Fibroblast of skin of back (primary cell): ENCODE results near the gene AOPEP. TPM values are rescaled to one million over a fixed set of nuclear protein-coding genes. Genes with fewer than 3 reads are reported as not detected.
A peak's percentile ranks its signal among the peaks of the same experiment; 100 is the strongest.

Source experiments
- DNase-seq: peaks from one replicate; pipeline ENCODE4 v3.0.0-alpha.2; 2013
- polyA plus RNA-seq, 2 experiments: library from polyadenylated mRNA; unstranded; fragments of 120-200 nt; gene quantifications; one replicate each; pipeline ENCODE4 v1.2.1, GENCODE V29; 2013; ENCODE audit not compliant: insufficient read length in 2 of 2

The AOPEP gene
- 69.0 TPM for polyA plus RNA-seq (2013, experiment 1 of 2; ENCODE audit: insufficient read length)
- polyA plus RNA-seq (2013, experiment 2 of 2; ENCODE audit: insufficient read length): 111 TPM

- DNase-seq: peak; percentile 93
These were observed at the start of gene AOPEP for GRCh38 chr9:94726495-94727191. AOPEP (plus strand) TSS chr9:94726699; CDS start chr9:94759784, 33,085 bp downstream.

- no peak for DNase-seq
These were observed 48.6 kb upstream of the AOPEP start for GRCh38 chr9:94677929-94678328.

- DNase-seq: no peak
These were observed 46.9 kb upstream of the AOPEP start for GRCh38 chr9:94679587-94679986.

- DNase-seq: no peak
These were observed 46.5 kb upstream of the AOPEP start for GRCh38 chr9:94680020-94680419.

DNA sequence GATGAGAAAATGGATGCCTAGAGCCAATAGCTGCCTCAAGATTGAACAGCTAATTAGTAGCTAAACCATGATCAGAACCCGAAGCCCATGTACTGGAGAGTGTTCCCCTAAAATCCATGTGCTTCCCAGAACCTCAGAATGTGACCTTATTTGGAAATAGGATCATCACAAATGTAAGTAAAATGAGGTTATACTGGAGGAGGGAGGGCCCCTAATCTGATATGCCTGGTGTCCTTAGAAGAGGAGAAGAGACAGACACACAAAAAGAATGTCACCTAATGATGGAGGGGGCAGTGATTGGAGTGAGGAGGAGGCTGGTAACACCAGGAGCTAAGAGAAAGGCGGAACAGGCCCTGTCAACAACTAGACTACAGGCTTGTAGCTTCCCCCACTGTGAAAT lies 45.9 kb upstream of the AOPEP start:
- no peak for DNase-seq

GRCh38 chr9:94681508-94681907 lies 45.0 kb upstream of the AOPEP start:
- peak; percentile 84 for DNase-seq

DNA sequence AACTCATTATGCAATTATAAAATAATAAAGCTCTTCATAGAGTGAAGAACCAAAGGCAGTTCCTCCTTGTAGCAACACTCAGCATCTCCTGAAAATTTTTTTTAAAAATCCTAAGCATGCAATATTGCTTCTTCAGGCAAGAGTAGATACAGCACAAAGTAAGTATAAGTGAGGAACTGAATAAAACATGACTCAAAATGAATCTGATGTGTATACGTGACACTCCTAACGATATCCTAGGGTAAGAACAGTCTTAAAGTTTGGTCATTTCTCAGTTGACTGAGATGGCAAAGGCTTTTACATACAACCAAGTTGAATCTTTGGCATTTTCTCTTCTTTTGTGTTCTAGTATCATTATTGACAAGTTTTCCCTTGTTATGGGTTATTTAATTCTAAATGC lies 41.1 kb upstream of the AOPEP start:
- DNase-seq: no peak

GRCh38 chr9:94687451-94687850 lies 39.0 kb upstream of the AOPEP start:
- no peak for DNase-seq

GRCh38 chr9:94690344-94690743 lies 36.2 kb upstream of the AOPEP start:
- DNase-seq: no peak

GRCh38 chr9:94692601-94693000 lies 33.9 kb upstream of the AOPEP start:
- DNase-seq: no peak

DNA sequence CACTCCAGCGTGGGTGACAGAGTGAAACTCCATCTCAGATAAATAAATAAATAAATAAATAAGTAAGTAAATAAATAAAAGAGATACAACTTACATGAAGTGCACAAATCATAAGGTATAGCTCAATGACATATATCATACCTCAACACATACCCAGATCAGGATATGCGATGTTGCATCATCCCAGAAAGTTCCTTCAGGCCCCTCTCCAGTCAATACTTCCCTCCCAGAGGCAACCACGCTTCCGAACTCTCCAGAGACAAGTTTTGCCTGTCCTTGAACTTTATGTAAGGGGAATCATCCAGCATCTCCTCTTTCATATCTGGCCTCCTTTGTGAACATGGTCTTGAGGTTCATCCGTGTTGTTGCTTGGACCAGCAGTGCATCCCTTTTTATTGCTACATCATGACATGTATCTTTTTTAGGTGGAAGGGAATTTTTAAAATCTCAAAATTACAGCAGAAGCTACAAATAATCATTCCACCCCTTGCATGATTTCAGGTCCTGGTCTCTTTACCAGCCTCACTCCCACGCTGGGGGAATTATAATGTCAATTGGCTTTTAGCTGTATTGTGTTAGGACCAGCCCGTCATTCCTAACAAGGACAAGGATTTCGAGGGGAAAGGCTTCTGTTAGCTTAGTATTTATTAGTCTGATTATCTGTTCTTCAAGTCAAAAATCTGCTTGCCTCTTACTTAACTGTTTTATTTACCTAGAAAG lies 32.9 kb upstream of the AOPEP start:
- DNase-seq: no peak

- DNase-seq: no peak
These were observed 30.0 kb upstream of the AOPEP start for GRCh38 chr9:94696545-94696944.

- DNase-seq: peak; percentile 76
These were observed 28.4 kb upstream of the AOPEP start for GRCh38 chr9:94697972-94698581.

DNA sequence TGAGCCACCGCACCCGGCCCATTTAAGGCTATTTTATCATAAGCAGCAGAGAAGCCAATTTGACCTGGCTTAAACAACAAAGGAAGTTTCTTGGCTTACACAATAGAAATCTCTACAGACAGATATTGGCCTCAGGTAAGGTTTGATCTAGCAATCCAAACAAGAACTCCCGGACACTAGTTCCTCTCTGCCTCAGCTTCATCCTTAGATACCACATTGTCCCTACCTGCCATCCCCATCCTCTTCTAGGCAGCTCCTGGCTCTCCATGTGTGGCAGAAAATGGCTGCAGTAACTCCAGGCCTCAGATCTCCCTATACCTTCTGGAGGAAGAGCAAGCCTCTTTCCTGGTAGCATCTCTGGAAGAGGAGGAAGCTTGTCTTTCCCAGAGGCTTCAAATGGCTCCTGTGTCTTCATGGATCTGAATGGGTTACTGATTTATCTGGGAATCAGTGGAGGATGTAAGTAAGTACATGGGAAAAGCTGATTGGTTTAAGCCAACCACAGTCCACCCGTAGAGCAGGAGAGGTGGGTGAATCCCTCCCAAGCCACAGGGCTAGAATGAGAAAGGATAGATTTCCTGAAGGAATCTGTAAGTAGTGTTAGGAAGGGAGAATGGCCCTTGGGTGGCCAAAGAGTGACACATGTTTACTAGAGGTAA lies 26.7 kb upstream of the AOPEP start:
- no peak for DNase-seq

DNA sequence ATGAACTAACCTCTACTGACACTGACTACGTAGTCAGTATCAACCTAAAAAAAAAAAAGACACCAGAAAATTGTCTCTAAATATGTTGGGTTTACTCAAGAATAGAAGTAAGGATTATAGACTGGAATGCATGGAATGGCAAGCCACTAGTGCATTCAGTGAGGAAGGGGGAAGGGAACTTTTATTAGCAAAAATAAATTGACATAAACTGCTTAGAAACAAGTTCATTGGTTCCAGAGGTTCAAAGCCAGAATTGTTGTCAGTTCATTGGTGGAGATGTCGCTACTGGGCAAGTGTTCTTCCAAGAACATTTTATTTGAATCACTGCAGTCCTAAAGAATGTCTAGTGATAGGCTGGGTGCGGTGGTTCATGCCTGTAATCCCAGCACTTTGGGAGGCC lies 26.1 kb upstream of the AOPEP start:
- DNase-seq: peak; percentile 37

- no peak for DNase-seq
These were observed 22.9 kb upstream of the AOPEP start for GRCh38 chr9:94703488-94704140.

- DNase-seq: no peak
These were observed 21.3 kb upstream of the AOPEP start for GRCh38 chr9:94705162-94705702.

- no peak for DNase-seq
These were observed 19.6 kb upstream of the AOPEP start for GRCh38 chr9:94706922-94707321.

GRCh38 chr9:94713436-94714215 lies 12.9 kb upstream of the AOPEP start:
- peak; percentile 6 for DNase-seq

DNA sequence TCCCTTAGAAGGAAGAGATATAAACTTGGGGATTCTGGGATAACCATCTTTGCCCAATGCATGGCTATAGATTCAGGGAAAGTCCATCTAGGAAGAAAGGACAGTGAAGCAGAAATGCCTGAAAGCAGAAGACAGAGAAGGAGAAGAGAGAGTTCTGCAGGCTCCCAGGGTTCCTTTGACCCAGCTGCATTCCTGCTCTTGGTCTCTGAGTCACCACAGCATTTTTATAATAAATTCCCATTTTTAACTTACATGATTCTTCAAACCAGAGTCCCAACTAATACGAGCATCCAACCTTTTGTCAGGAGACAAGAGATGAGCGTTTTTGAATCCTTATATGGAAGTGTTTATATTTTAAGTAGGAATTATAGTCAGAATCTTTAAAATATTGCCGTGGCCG lies 12.0 kb upstream of the AOPEP start:
- DNase-seq: peak; percentile 30

- DNase-seq: peak; percentile 27
These were observed 8.7 kb upstream of the AOPEP start for GRCh38 chr9:94717761-94718160.
